ENCODE measurements around the gene POU4F2. TPM values are rescaled to one million over a fixed set of nuclear protein-coding genes. Genes with fewer than 3 reads are reported as not detected.
"Not testable (repeated sequence)": the region's sequence is repeated elsewhere in the genome, so short reads cannot be mapped to it uniquely, and the experiment has no call there.

Gene POU4F2
- polyA plus RNA-seq, 4 donors: not detected

- DNase-seq (ENCODE audit: low read depth in 4 of 4, low spot score in 2 of 4): no peak
Measured at GRCh38 chr4:146650034-146650433, 11.3 kb downstream of the POU4F2 start.

GRCh38 chr4:146654687-146655520 is 16.2 kb downstream of the POU4F2 start:
- DNase-seq (ENCODE audit: low read depth in 4 of 4, low spot score in 2 of 4): no peak

GRCh38 chr4:146655521-146655856 is 16.8 kb downstream of the POU4F2 start:
- DNase-seq (ENCODE audit: low read depth in 4 of 4, low spot score in 2 of 4): no peak

GRCh38 chr4:146661367-146661766 is 22.7 kb downstream of the POU4F2 start:
- no peak for DNase-seq (ENCODE audit: low read depth in 4 of 4, low spot score in 2 of 4)

- not testable (repeated sequence) for DNase-seq (ENCODE audit: low read depth in 4 of 4, low spot score in 2 of 4)
Measured at GRCh38 chr4:146663968-146664311, 25.2 kb downstream of the POU4F2 start.

- DNase-seq (ENCODE audit: low read depth in 4 of 4, low spot score in 2 of 4): no peak
Measured at GRCh38 chr4:146674829-146675570, 36.3 kb downstream of the POU4F2 start.

Other genes with a start within 250 kb of the POU4F2 start
- gene SLC10A7, start 117.0 kb upstream of the POU4F2 start, polyA plus RNA-seq (ENCODE audit: insufficient read length in 4 of 4): 10 to 100 TPM; 12.9 to 16.5 (median 14.9) TPM

Data from left renal cortex interstitium (tissue), 4 donors.